LHCN-M2 (cell line): ENCODE measurements around the gene FNDC5. TPM values are rescaled to one million over a fixed set of nuclear protein-coding genes. Genes with fewer than 3 reads are reported as not detected.

ENCODE experiments used
- DNase-seq: peaks from one replicate; pipeline ENCODE4 v3.0.0-alpha.2; 2012; ENCODE audit warnings: low read depth
- total RNA-seq: library from RNA; depleted of rRNA; stranded (reverse); fragments of >200 nt; gene quantifications from 2 replicates; pipeline ENCODE4 v1.2.3, GENCODE V29; 2014

The FNDC5 gene
- total RNA-seq, 1 experiment from 2014 or later: 28.5 TPM

GRCh38 chr1:32884032-32884372 lies 13.3 kb upstream of the FNDC5 start:
- no peak for DNase-seq

- DNase-seq: no peak
These were observed 12.8 kb upstream of the FNDC5 start for GRCh38 chr1:32883338-32884031.

- DNase-seq: no peak
These were observed 11.4 kb upstream of the FNDC5 start for GRCh38 chr1:32881871-32882850.

GRCh38 chr1:32881291-32881690 lies 10.6 kb upstream of the FNDC5 start:
- no peak for DNase-seq

GRCh38 chr1:32878637-32879041 lies 7.9 kb upstream of the FNDC5 start:
- DNase-seq: no peak

GRCh38 chr1:32878183-32878582 lies 7.5 kb upstream of the FNDC5 start:
- no peak for DNase-seq

GRCh38 chr1:32877211-32878110 lies 6.7 kb upstream of the FNDC5 start:
- no peak for DNase-seq

- peak; percentile 27 for DNase-seq
These were observed 5.9 kb upstream of the FNDC5 start for GRCh38 chr1:32876341-32877210.

- DNase-seq: no peak
These were observed 4.4 kb upstream of the FNDC5 start for GRCh38 chr1:32874860-32875752.

- DNase-seq: no peak
These were observed 2.8 kb upstream of the FNDC5 start for GRCh38 chr1:32873484-32873883.

- no peak for DNase-seq
These were observed 1.4 kb upstream of the FNDC5 start for GRCh38 chr1:32872192-32872460.

GRCh38 chr1:32871364-32872191 lies 866 bp upstream of the FNDC5 start:
- peak; percentile 54 for DNase-seq

GRCh38 chr1:32869923-32870614 lies 643 bp downstream of the FNDC5 start:
- DNase-seq: no peak

- DNase-seq: no peak
These were observed 1.8 kb downstream of the FNDC5 start for GRCh38 chr1:32868806-32869455.

GRCh38 chr1:32868085-32868484 lies 2.6 kb downstream of the FNDC5 start:
- no peak for DNase-seq

GRCh38 chr1:32867671-32868070 lies 3.0 kb downstream of the FNDC5 start:
- DNase-seq: no peak

GRCh38 chr1:32867151-32867550 lies 3.6 kb downstream of the FNDC5 start:
- no peak for DNase-seq
